ENCODE data around the gene ACAD11.
"Not testable (repeated sequence)": the region's sequence is repeated elsewhere in the genome, so short reads cannot be mapped to it uniquely, and the experiment has no call there.

The ACAD11 gene

GRCh38 chr3:132561003-132561402, 98.6 kb downstream of the ACAD11 start:
- no peak for DNase-seq (ENCODE audit: extremely low spot score)
- TF ChIP-seq, protein P1, sequence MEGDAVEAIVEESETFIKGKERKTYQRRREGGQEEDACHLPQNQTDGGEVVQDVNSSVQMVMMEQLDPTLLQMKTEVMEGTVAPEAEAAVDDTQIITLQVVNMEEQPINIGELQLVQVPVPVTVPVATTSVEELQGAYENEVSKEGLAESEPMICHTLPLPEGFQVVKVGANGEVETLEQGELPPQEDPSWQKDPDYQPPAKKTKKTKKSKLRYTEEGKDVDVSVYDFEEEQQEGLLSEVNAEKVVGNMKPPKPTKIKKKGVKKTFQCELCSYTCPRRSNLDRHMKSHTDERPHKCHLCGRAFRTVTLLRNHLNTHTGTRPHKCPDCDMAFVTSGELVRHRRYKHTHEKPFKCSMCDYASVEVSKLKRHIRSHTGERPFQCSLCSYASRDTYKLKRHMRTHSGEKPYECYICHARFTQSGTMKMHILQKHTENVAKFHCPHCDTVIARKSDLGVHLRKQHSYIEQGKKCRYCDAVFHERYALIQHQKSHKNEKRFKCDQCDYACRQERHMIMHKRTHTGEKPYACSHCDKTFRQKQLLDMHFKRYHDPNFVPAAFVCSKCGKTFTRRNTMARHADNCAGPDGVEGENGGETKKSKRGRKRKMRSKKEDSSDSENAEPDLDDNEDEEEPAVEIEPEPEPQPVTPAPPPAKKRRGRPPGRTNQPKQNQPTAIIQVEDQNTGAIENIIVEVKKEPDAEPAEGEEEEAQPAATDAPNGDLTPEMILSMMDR (IDR thresholded peaks at IDR 0.05; ENCODE audit: control extremely low read depth, extremely low read depth, low read depth, missing control alignments): no peak
- ChIA-PET POLR2A (no interaction called here), CTCF (interaction anchor here (0.9 kb wide), 1 partner anchor 24 kb away, joined by 5 read pairs; no protein-coding TSS in a partner anchor)

DNA sequence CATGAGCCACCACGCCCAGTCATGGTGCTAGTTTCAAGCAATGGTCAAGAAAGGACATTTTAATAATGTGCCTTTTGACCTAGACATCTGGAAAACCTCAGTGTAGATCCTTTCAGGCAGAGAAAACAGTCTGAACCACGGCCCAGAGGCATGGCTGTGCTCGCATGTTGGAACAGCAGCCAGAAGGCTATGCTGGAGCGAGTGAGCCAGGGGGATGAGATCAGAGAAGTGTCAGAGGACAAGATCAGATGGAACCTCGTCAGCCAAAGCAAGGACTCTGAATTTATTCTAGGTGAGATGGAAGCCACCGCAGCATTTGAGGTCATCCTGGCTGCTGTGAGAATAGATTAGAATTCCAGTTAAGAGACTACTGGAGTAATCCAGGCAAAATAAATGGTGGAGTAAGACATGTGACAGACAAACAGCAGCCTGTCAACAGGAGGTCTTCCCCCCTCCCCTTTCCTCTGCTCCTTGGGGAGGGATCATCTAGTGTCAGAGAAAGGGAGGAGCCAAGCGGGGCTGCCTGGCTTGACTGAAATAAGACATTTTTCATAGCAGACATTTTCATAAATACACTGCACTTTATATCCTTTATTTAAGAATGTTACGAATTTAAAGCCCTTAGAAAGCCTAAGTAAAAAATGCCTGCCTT, 103.0 kb downstream of the ACAD11 start:
- DNase-seq (ENCODE audit: extremely low spot score): no peak
- ChIA-PET CTCF (interaction anchor here (1.0 to 1.2 kb wide), 2 partner anchors 10 to 86 kb away, joined by 3 to 4 read pairs; no protein-coding TSS in a partner anchor), POLR2A (no interaction called here)
- TF ChIP-seq, protein P1 (IDR thresholded peaks at IDR 0.05; ENCODE audit: control extremely low read depth, extremely low read depth, low read depth, missing control alignments): no peak

DNA sequence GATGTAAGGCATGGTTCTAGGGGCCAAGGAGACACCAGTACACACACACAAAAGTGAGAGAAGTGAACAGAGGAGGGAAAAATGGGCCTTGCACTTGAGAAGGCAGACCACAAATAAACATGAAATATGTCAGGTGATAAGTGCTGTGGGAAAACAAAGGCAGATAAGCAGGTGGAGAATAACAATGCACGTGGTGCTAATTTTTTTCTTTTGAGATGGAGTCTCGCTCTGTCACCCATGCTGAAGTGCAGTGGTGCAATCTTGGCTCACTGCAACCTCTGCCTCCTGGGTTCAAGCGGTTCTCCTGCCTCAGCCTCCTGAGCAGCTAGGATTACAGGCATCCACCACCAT, 103.6 kb downstream of the ACAD11 start:
- POLR2A ChIA-PET; DNase-seq (ENCODE audit: extremely low spot score); CTCF ChIA-PET: not testable (repeated sequence)

GRCh38 chr3:132555306-132556035, 104.1 kb downstream of the ACAD11 start:
- DNase-seq (ENCODE audit: extremely low spot score): no peak
- TF ChIP-seq, protein P1 (IDR thresholded peaks at IDR 0.05; ENCODE audit: control extremely low read depth, extremely low read depth, low read depth, missing control alignments): no peak
- POLR2A ChIA-PET: no interaction called here
- CTCF ChIA-PET: no interaction called here

- TF ChIP-seq, protein P1 (IDR thresholded peaks at IDR 0.05; ENCODE audit: control extremely low read depth, extremely low read depth, low read depth, missing control alignments): no peak
- POLR2A ChIA-PET: no interaction called here
- CTCF ChIA-PET: interaction anchor here (10.8 kb wide), 1 partner anchor 19 kb away, joined by 102 read pairs; no protein-coding TSS in a partner anchor
- no peak for DNase-seq (ENCODE audit: extremely low spot score)
Observed at GRCh38 chr3:132554437-132554836, 105.2 kb downstream of the ACAD11 start.

GRCh38 chr3:132553826-132554225, 105.8 kb downstream of the ACAD11 start:
- DNase-seq (ENCODE audit: extremely low spot score): no peak
- TF ChIP-seq, protein P1 (IDR thresholded peaks at IDR 0.05; ENCODE audit: control extremely low read depth, extremely low read depth, low read depth, missing control alignments): no peak
- POLR2A ChIA-PET: no interaction called here
- CTCF ChIA-PET: interaction anchor here (1.4 to 10.8 kb wide), 2 partner anchors 18 to 88 kb away, joined by 3 to 102 read pairs; no protein-coding TSS in a partner anchor

All from GM10248 (cell line).